Small intestine (tissue), 7 donors: ENCODE data around the gene EMCN. TPM values are rescaled to one million over a fixed set of nuclear protein-coding genes. Genes with fewer than 3 reads are reported as not detected.
A peak's percentile ranks its signal among the peaks of the same experiment; 100 is the strongest.

Source experiments
- DNase-seq, 2 donors: peaks; one replicate each; pipeline versions ENCODE4 v3.0.0 to v3.0.0-alpha.2; 2013
- FAIRE-seq: peaks from 2 replicates; lab custom pipeline; 2012; peaks lifted over from hg19 to GRCh38; lab: Jason Lieb, UNC
- H3K27ac ChIP-seq, 3 donors: one replicate each; pipeline ENCODE4 v1.5.1; 2013; ENCODE audit warnings: low read length in 2 of 3, mild to moderate bottlenecking in 2 of 3, control low read depth in 1 of 3, inconsistent platforms in 1 of 3, low read depth in 1 of 3, moderate library complexity in 1 of 3
- H3K27me3 ChIP-seq, 3 donors: one replicate each; pipeline ENCODE4 v1.6.1; 2013; ENCODE audit warnings: low read length in 3 of 3, inconsistent platforms in 1 of 3; ENCODE audit not compliant: control insufficient read depth in 3 of 3, insufficient read depth in 3 of 3
- H3K36me3 ChIP-seq, 3 donors: one replicate each; pipeline ENCODE4 v1.6.1; 2013; ENCODE audit warnings: low read length in 3 of 3, inconsistent platforms in 1 of 3, low read depth in 1 of 3, mild to moderate bottlenecking in 1 of 3, moderate library complexity in 1 of 3; ENCODE audit not compliant: control insufficient read depth in 3 of 3, insufficient read depth in 2 of 3
- H3K4me1 ChIP-seq, 3 donors: one replicate each; pipeline ENCODE4 v1.6.1; 2013; ENCODE audit warnings: low read length in 2 of 3, inconsistent platforms in 1 of 3, low read depth in 1 of 3, mild to moderate bottlenecking in 1 of 3, moderate library complexity in 1 of 3; ENCODE audit not compliant: control insufficient read depth in 3 of 3, insufficient read depth in 2 of 3
- H3K4me3 ChIP-seq, 3 donors: one replicate each; pipeline ENCODE4 v1.5.1; 2013; ENCODE audit warnings: low read length in 3 of 3, control low read depth in 1 of 3, inconsistent platforms in 1 of 3, low read depth in 1 of 3, mild to moderate bottlenecking in 1 of 3, moderate library complexity in 1 of 3
- H3K9me3 ChIP-seq, 2 donors: one replicate each; pipeline ENCODE4 v1.6.1; 2013; ENCODE audit warnings: low read depth in 1 of 2, low read length in 1 of 2; ENCODE audit not compliant: control insufficient read depth in 2 of 2, insufficient read depth in 1 of 2
- WGBS, 3 donors: extraction: QIAGEN DNeasy Blood & Tissue Kit; methylation state at CpG; one replicate each; pipeline ENCODE4 v1.1.7; 2013; 5-methylcytosine and 5-hydroxymethylcytosine counted together
- polyA plus RNA-seq, 4 donors: library from polyadenylated mRNA; stranded (reverse) in 3 of 4; unstranded in 1 of 4; fragments of 200-250 nt in 3 of 4; fragments of 120-200 nt in 1 of 4; gene quantifications; one replicate each; pipeline versions ENCODE4 v1.2.1 to v1.2.3, GENCODE V29; 2013
- donor health status: healthy with polysubstance abuse.
- donor health status: control.
- donor health status: control.
- donor health status: Bipolar disorder and iron deficiency.
- donor health status: healthy.

The EMCN gene
- polyA plus RNA-seq, 4 donors = 0.22 to 7.0 (median 3.2) TPM

DNA sequence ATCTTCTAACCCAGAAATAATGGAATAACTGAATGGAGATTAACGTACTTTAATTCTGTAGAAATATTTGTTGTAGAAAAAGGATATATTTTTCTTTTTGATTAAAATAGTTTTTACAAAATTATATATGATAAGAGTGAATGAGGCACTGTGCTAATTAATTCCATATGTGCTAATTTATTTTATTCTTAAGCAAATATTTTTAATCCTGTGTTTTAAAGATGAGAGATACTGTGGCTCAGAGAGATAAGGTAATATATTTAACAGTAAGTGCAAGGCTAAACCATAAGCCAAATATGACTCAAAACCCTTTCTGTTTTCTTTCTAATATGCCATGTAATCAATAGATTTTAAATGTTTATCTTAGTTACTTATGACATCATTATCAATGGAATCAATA, 88.2 kb downstream of the EMCN start:
- H3K36me3 ChIP-seq = no peaks in the 10 kb centered on the region
- H3K4me3 ChIP-seq = no peak overlapping the region
- FAIRE-seq (no peak), DNase-seq (no peak)
- no peak overlapping the region for H3K27ac ChIP-seq
- no peaks in the 10 kb centered on the region for H3K4me1 ChIP-seq
- H3K9me3 ChIP-seq = peaks cover 0 to 2% of the 10 kb centered on the region in 2 donors
- H3K27me3 ChIP-seq = no peaks in the 10 kb centered on the region
- 77 to 95% (median 94%) methylated on average over 1 of the region's 1 CpG for WGBS, 3 donors

DNA sequence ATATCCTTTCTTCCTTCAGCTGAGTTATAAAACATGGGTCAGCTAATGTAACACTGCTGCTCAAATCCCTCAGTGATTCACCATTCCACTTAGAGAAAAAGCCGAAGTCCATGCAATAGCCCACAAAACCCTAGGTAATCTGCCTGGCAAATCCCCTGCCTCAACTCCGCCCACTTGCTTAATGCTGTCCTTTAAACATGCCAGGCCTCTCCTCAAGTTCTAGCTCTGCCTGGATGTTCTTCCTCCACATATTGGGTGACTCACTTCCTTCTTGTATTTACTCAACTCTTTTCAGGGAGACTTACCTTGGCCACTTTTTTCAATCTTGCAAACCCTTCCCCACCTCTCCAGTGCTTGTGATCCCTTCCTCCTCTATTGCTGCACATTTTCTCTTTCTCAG, 89.8 kb downstream of the EMCN start:
- no peak overlapping the region for H3K27ac ChIP-seq
- H3K9me3 ChIP-seq = peaks cover 0 to 2% of the 10 kb centered on the region in 2 donors
- H3K27me3 ChIP-seq = no peaks in the 10 kb centered on the region
- H3K4me3 ChIP-seq = no peak overlapping the region
- H3K4me1 ChIP-seq = no peaks in the 10 kb centered on the region
- 78 to 97% (median 87%) methylated on average over 2 of the region's 2 CpGs for WGBS, 3 donors
- FAIRE-seq (no peak), DNase-seq (no peak)
- H3K36me3 ChIP-seq = no peaks in the 10 kb centered on the region

DNA sequence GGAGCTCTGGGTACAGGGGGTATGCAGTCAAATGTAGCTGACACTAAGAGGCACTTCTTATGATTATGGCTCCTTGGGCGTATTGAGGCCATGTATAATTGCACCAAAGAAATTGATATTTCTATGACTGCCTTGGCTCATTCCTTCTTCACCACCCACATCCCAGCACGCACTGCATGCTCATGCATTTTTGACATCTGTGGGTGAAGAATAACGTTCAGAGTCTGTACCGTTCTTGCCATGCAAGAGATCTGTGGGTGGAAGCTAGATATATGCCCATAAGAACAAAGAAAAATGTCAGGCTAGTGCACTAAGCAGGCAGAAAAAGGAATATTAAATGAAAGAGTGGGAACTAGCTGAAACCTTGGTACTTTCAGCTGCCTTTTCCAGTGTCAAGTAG, 93.4 kb downstream of the EMCN start:
- Histone ChIP-seq H3K27ac (no peak overlapping the region), H3K4me1 (no peaks in the 10 kb centered on the region), H3K9me3 (peaks cover 0 to 2% of the 10 kb centered on the region in 2 donors), H3K4me3 (no peak overlapping the region), H3K27me3 (no peaks in the 10 kb centered on the region), H3K36me3 (no peaks in the 10 kb centered on the region)
- no peak for FAIRE-seq
- DNase-seq = no peak
- WGBS, 3 donors = 85 to 86% (median 86%) methylated on average over 4 of the region's 4 CpGs

DNA sequence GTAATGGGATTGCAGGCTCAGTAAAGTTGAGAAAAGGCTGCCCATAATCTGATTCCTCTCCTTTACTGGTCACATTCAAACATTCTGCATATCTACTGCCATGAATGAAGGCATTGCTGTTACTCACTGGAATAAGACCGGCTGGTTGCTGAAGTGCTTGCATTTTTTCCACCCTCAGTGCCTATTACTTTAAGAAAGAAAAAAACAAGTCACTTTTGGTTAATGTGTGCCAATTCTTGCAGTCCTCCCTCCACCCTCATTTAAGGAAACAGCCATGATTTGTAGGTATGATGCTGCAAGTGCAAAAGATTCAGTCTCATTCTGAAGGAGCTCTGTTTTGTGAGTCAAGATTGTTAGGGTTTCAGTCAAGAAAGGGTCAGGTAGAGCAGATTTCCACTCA, 94.9 kb downstream of the EMCN start:
- 38 to 47% (median 44%) methylated on average over 1 of the region's 1 CpG for WGBS, 3 donors
- H3K4me1 ChIP-seq = no peaks in the 10 kb centered on the region
- no peak overlapping the region for H3K4me3 ChIP-seq
- no peak overlapping the region for H3K27ac ChIP-seq
- DNase-seq = no peak
- H3K36me3 ChIP-seq = no peaks in the 10 kb centered on the region
- FAIRE-seq = no peak
- H3K9me3 ChIP-seq = no peaks in the 10 kb centered on the region
- no peaks in the 10 kb centered on the region for H3K27me3 ChIP-seq

DNA sequence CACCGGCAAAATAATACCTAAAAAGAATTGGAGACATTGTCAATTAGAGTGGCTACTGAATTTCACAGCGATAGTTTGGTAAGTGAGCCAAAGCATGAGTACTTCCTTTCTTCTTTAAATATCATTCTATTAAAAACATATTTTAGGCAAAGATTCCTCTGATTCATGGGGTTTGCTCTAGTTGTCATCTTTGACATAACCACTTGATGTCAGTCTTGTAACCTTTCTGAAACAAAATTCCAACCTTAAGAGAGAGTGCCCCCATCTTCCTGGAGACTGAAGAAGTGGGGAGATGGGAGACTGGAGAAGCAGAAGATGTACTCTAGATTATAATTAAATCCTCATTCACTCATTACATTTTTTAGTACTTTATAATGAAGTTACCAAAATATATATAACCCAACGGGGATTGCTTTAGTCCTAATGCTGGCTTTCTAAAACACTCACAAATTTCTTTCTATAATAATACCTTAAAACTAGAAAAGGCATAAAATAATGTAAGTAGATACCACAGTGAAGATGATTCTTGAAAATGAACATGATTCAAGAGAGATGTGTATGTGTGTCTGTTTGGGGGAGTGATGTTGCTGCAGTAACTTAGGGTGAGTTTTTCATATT, 96.4 kb downstream of the EMCN start:
- Histone ChIP-seq H3K4me1 (no peaks in the 10 kb centered on the region), H3K4me3 (no peak overlapping the region), H3K27ac (no peak overlapping the region), H3K36me3 (no peaks in the 10 kb centered on the region), H3K9me3 (no peaks in the 10 kb centered on the region), H3K27me3 (no peaks in the 10 kb centered on the region)
- FAIRE-seq (no peak), DNase-seq (peak in 1 of 2 donors; percentile 4)
- WGBS, 3 donors = 39 to 53% (median 50%) methylated on average over 3 of the region's 3 CpGs

DNA sequence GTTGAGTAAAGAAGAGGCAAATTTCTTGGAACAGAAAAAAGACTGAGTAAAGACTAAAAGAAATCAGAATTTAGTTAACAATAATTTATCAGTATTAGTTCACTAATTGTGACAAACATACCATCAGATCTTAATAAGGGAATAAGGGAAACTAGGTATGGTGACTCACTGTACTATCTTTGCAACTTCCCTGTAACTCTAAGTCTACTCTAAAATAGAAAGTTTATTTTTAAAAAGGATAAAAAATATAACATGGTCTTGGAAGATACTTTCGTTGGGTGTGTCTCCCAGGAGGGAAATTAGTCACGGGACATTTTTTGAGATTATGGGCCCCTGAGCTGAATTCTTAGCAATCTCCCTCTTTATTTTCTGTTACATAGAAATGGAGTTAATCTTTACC, 97.3 kb downstream of the EMCN start:
- no peaks in the 10 kb centered on the region for H3K4me1 ChIP-seq
- H3K36me3 ChIP-seq = no peaks in the 10 kb centered on the region
- no peak overlapping the region for H3K27ac ChIP-seq
- FAIRE-seq (no peak), DNase-seq (no peak)
- H3K9me3 ChIP-seq = no peaks in the 10 kb centered on the region
- WGBS, 3 donors = 34 to 64% (median 46%) methylated on average over 2 of the region's 2 CpGs
- H3K4me3 ChIP-seq = no peak overlapping the region
- no peaks in the 10 kb centered on the region for H3K27me3 ChIP-seq

DNA sequence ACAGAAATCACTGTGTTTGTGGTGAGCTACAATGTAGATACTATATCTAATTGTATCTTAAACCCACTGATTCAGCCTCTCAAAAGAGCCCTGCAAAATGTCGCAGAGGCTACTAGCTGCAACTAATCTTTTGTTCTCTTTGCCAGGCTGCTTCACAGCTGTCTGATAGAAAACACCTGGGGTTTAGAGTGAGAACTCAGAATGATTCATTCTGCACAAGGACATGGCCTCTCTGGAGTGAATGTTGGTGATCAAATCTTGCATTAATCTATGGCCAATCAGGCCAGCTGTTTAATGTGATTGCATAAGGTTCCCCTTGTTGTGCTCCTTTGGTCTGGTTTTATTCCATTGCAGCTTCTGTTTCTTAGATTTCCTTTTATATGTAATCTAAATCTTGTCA, 100.3 kb downstream of the EMCN start:
- DNase-seq (no peak), FAIRE-seq (no peak)
- H3K9me3 ChIP-seq = no peaks in the 10 kb centered on the region
- H3K36me3 ChIP-seq = no peaks in the 10 kb centered on the region
- no peak overlapping the region for H3K27ac ChIP-seq
- no peak overlapping the region for H3K4me3 ChIP-seq
- H3K4me1 ChIP-seq = no peaks in the 10 kb centered on the region
- H3K27me3 ChIP-seq = no peaks in the 10 kb centered on the region
- WGBS, 3 donors = 21 to 36% (median 28%) methylated on average over 1 of the region's 1 CpG

DNA sequence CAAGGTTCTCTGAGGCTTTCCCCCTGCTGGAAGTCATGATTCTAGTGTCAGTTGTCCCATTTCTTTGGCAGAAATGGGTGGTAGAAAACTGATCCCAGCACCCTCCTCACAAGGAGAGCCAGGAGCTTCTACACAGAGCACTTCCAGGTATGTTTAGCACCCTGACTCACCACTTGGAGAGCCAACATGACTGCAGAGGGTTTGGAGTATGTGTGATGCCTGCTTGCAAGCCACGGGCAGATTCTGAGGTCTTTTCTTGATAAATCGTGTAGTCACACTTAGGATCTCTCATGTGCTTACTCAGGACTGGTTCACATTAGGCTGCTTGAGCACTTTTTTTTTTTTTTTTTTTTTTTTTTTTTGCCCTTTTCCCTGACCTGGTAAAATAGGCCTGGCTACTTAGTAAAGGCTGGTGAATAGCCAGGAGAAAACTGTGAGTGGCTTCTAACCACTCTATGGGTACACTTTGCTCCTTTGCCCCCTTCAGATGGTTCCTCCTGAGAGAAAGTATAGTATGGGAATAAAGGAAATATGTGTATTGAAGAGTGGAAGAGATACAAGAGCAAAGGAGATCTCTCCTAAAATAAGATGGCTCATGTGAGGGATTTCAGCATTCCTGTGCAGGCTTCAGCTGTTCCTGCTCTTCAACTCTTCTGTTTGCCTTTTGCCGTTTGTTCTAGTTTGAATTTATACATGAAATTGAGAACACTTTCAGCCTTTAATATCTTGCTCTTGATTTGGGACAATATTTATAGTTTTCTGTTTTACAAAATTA, 103.6 kb downstream of the EMCN start:
- no peaks in the 10 kb centered on the region for H3K36me3 ChIP-seq
- no peak for DNase-seq
- no peak overlapping the region for H3K4me3 ChIP-seq
- H3K4me1 ChIP-seq = no peaks in the 10 kb centered on the region
- FAIRE-seq = no peak
- no peaks in the 10 kb centered on the region for H3K27me3 ChIP-seq
- no peaks in the 10 kb centered on the region for H3K9me3 ChIP-seq
- H3K27ac ChIP-seq = no peak overlapping the region
- 74 to 90% (median 89%) methylated on average over 3 of the region's 3 CpGs for WGBS, 3 donors
